K562 (cell line): ENCODE results near the gene DNASE2. TPM values are rescaled to one million over a fixed set of nuclear protein-coding genes. Genes with fewer than 3 reads are reported as not detected.

Experiments
- ARHGAP35 ChIP-seq: fragments of 450-650 bp; IDR thresholded peaks from 2 replicates; pipeline ENCODE4 v1.6.1; 2018; ENCODE audit not compliant: partially characterized antibody
- ELF4 ChIP-seq: fragments of 450-650 bp; formaldehyde crosslinking; IDR thresholded peaks from 2 replicates; pipeline ENCODE4 v1.4.0; 2022; ENCODE audit warnings: missing genetic modification characterization
- MTA3 ChIP-seq: fragments of 450-650 bp; formaldehyde crosslinking; IDR thresholded peaks from 2 replicates; pipeline ENCODE4 v1.6.1; 2017; ENCODE audit warnings: mild to moderate bottlenecking, borderline replicate concordance
- SNRNP70 ChIP-seq: fragments of 200-400 bp; formaldehyde crosslinking; optimal IDR thresholded peaks from 2 replicates; pipeline ENCODE3; 2017; ENCODE audit warnings: low read depth, low read length
- ZFP30 ChIP-seq: fragments of 250-450 bp; sonication (Bioruptor Pico); IDR thresholded peaks from 2 replicates; pipeline ENCODE4 v1.8.0; 2022; ENCODE audit warnings: moderate library complexity, mild to moderate bottlenecking, inconsistent platforms, borderline replicate concordance
- ZNF133 ChIP-seq: fragments of 250-450 bp; sonication (Bioruptor Pico); IDR thresholded peaks from 2 replicates; pipeline ENCODE4 v1.4.0; 2020; ENCODE audit warnings: mild to moderate bottlenecking
- ZNF174 ChIP-seq: fragments of 250-450 bp; sonication (Bioruptor Pico); IDR thresholded peaks from 2 replicates; pipeline ENCODE4 v1.4.0; 2020; ENCODE audit warnings: mild to moderate bottlenecking
- ZNF384 ChIP-seq: IDR thresholded peaks from 2 replicates; pipeline ENCODE4 v1.6.1; 2012; ENCODE audit warnings: low read depth, low read length, improper control_type of control experiment
- ZNF551 ChIP-seq: fragments of 250-450 bp; sonication (Bioruptor Pico); IDR thresholded peaks from 2 replicates; pipeline ENCODE4 v1.5.0; 2021; ENCODE audit warnings: mild to moderate bottlenecking, moderate library complexity
- polyA plus RNA-seq, 8 experiments: library from polyadenylated mRNA; depleted of rRNA in 4 of 8; stranded (reverse) in 5 of 8; unstranded in 3 of 8; fragments of >200 nt; fragmentation: Nextera tagmentation in 2 of 8; fragmentation: Illumina TruSeq in 1 of 8; extraction: Ambion mirVana in 2 of 8; extraction: Trizol in 1 of 8; gene quantifications; 2 replicates each; pipeline versions ENCODE4 v1.2.1 to v1.2.3, GENCODE V29; 2011 to 2014; ENCODE audit warnings: inconsistent platforms in 1 of 8, missing spikeins in 1 of 8
- total RNA-seq, 7 experiments: library from RNA; depleted of rRNA in 6 of 7; stranded (reverse); fragments of >200 nt in 6 of 7; fragmentation: Illumina TruSeq in 2 of 7; extraction: Trizol in 2 of 7; gene quantifications; 2 replicates each; pipeline versions ENCODE4 v1.2.1 to v1.2.3, GENCODE V29; 2011 to 2021; ENCODE audit warnings: low replicate concordance in 1 of 7
- TF ChIP-seq, protein P1 (sequence below): IDR thresholded peaks from 3 replicates; pipeline ENCODE4 v1.6.1; 2011; ENCODE audit warnings: borderline replicate concordance, mild to moderate bottlenecking; ENCODE audit not compliant: insufficient read length, insufficient read depth
- TF ChIP-seq, protein P2 (sequence below), 2 experiments: fragments of 450-650 bp in 1 of 2; sonication (generic) in 1 of 2; formaldehyde crosslinking in 1 of 2; IDR thresholded peaks in 1 of 2; conservative IDR thresholded peaks in 1 of 2; 2 replicates each; pipeline versions ENCODE4 v1.6.1 to v1.8.1; 2016 to 2023; ENCODE audit warnings: mild to moderate bottlenecking in 2 of 2, moderate library complexity in 2 of 2, inconsistent platforms in 1 of 2, missing genetic modification reagents in 1 of 2
- TF ChIP-seq, protein P3 (sequence below): fragments of 200-800 bp; sonication (Bioruptor generic); IDR thresholded peaks from 2 replicates; pipeline ENCODE4 v1.6.1; 2017; ENCODE audit warnings: missing genetic modification characterization, missing compliant biosample characterization
- TF ChIP-seq, protein P4 (sequence below): sonication (generic); formaldehyde crosslinking; IDR thresholded peaks from 2 replicates; pipeline ENCODE4 v1.8.0; 2022; ENCODE audit warnings: mild to moderate bottlenecking, missing genetic modification reagents, borderline replicate concordance
- TF ChIP-seq, protein P5 (sequence below): sonication (generic); formaldehyde crosslinking; IDR thresholded peaks from 2 replicates; pipeline ENCODE4 v1.8.0; 2023; ENCODE audit warnings: mild to moderate bottlenecking, missing genetic modification reagents
- TF ChIP-seq, protein P6 (sequence below): IDR thresholded peaks from 2 replicates; pipeline ENCODE4 v1.6.1; 2011; ENCODE audit warnings: borderline replicate concordance, low read depth, mild to moderate bottlenecking, moderate library complexity, low read length; ENCODE audit not compliant: insufficient read depth, poor library complexity, severe bottlenecking

Gene DNASE2
- total and polyA plus RNA-seq, 9 of the 15 experiments (the other 6 are each of a cell fraction or from before 2014, with no cell fraction given): 4.4 to 27.0 (median 20.2) TPM

DNA sequence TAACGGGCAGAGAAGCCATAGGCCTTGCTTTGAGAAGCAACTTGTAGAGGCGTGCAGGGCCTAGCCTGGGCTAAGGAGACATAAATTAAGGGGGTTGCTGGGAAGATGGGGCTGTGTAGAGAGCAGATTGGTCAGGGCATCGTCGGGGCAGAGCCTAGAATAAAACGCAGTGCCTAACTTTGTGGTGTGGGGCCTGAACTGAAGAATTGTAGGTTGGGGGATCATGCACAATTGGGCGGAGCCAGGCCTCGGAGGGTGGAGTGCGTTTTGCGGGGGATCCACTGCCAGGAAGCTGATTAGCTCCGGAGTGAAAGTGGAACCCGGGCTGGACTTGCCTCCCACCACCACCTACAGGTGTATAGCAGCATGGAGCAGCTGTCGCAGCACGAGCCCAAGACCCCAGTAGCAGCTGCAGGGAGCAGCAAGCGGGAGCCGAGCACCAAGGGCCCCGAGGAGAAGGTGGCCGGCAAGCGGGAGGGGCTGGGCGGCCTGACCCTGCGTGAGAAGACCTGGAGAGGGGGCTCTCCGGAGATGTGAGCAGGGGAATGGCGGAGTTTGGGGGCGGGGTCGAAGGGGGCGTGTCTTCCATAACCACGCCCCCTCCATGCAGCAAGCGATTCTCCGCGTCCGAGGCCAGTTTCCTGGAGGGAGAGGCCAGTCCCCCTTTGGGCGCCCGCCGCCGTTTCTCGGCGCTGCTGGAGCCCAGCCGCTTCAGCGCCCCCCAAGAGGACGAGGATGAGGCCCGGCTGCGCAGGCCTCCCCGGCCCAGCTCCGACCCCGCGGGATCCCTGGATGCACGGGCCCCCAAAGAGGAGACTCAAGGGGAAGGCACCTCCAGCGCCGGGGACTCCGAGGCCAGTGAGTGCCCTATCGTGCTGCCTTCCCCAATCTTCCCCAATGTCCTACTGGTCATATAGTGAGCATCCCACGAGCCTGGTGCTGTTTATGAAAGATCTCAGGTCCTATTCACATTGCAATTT is 13.8 kb downstream of the DNASE2 start (continued):
- TF ChIP-seq, protein P1, sequence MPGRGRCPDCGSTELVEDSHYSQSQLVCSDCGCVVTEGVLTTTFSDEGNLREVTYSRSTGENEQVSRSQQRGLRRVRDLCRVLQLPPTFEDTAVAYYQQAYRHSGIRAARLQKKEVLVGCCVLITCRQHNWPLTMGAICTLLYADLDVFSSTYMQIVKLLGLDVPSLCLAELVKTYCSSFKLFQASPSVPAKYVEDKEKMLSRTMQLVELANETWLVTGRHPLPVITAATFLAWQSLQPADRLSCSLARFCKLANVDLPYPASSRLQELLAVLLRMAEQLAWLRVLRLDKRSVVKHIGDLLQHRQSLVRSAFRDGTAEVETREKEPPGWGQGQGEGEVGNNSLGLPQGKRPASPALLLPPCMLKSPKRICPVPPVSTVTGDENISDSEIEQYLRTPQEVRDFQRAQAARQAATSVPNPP: no peak
- TF ChIP-seq ZNF174 (CRISPR knock-in tag) (no peak), ZNF133 (CRISPR knock-in tag) (no peak), ARHGAP35 (no peak), ZNF551 (CRISPR knock-in tag) (no peak), ZFP30 (CRISPR knock-in tag) (no peak), ZNF384 (no peak), SNRNP70 (no peak), ELF4 (CRISPR knock-in tag) (no peak), MTA3 (0 out of 2 replicates have a peak, but pooled peaks have one; percentile 45)
- TF ChIP-seq, protein P2, sequence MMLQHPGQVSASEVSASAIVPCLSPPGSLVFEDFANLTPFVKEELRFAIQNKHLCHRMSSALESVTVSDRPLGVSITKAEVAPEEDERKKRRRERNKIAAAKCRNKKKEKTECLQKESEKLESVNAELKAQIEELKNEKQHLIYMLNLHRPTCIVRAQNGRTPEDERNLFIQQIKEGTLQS (IDR thresholded peaks at IDR 0.05): no peak
- TF ChIP-seq, protein P2 (CRISPR knock-in tag; conservative IDR thresholded peaks at IDR 0.05): no peak
- TF ChIP-seq, protein P3, sequence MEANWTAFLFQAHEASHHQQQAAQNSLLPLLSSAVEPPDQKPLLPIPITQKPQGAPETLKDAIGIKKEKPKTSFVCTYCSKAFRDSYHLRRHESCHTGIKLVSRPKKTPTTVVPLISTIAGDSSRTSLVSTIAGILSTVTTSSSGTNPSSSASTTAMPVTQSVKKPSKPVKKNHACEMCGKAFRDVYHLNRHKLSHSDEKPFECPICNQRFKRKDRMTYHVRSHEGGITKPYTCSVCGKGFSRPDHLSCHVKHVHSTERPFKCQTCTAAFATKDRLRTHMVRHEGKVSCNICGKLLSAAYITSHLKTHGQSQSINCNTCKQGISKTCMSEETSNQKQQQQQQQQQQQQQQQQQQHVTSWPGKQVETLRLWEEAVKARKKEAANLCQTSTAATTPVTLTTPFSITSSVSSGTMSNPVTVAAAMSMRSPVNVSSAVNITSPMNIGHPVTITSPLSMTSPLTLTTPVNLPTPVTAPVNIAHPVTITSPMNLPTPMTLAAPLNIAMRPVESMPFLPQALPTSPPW (CRISPR knock-in tag): peak; percentile 61; the same call in 1 of the 2 replicates
- TF ChIP-seq, protein P4, sequence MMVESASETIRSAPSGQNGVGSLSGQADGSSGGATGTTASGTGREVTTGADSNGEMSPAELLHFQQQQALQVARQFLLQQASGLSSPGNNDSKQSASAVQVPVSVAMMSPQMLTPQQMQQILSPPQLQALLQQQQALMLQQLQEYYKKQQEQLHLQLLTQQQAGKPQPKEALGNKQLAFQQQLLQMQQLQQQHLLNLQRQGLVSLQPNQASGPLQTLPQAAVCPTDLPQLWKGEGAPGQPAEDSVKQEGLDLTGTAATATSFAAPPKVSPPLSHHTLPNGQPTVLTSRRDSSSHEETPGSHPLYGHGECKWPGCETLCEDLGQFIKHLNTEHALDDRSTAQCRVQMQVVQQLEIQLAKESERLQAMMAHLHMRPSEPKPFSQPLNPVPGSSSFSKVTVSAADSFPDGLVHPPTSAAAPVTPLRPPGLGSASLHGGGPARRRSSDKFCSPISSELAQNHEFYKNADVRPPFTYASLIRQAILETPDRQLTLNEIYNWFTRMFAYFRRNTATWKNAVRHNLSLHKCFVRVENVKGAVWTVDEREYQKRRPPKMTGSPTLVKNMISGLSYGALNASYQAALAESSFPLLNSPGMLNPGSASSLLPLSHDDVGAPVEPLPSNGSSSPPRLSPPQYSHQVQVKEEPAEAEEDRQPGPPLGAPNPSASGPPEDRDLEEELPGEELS (CRISPR knock-in tag): no peak
- TF ChIP-seq, protein P5, sequence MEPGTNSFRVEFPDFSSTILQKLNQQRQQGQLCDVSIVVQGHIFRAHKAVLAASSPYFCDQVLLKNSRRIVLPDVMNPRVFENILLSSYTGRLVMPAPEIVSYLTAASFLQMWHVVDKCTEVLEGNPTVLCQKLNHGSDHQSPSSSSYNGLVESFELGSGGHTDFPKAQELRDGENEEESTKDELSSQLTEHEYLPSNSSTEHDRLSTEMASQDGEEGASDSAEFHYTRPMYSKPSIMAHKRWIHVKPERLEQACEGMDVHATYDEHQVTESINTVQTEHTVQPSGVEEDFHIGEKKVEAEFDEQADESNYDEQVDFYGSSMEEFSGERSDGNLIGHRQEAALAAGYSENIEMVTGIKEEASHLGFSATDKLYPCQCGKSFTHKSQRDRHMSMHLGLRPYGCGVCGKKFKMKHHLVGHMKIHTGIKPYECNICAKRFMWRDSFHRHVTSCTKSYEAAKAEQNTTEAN (CRISPR knock-in tag): no peak
- TF ChIP-seq, protein P6, sequence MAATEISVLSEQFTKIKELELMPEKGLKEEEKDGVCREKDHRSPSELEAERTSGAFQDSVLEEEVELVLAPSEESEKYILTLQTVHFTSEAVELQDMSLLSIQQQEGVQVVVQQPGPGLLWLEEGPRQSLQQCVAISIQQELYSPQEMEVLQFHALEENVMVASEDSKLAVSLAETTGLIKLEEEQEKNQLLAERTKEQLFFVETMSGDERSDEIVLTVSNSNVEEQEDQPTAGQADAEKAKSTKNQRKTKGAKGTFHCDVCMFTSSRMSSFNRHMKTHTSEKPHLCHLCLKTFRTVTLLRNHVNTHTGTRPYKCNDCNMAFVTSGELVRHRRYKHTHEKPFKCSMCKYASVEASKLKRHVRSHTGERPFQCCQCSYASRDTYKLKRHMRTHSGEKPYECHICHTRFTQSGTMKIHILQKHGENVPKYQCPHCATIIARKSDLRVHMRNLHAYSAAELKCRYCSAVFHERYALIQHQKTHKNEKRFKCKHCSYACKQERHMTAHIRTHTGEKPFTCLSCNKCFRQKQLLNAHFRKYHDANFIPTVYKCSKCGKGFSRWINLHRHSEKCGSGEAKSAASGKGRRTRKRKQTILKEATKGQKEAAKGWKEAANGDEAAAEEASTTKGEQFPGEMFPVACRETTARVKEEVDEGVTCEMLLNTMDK: no peak
